GM21526 (cell line): ENCODE measurements around the gene ARRDC5.
"Not testable (repeated sequence)": the region's sequence is repeated elsewhere in the genome, so short reads cannot be mapped to it uniquely, and the experiment has no call there.

ENCODE experiments used
- ATAC-seq: cut with Tn5 transposase; IDR thresholded peaks from one replicate; pipeline ENCODE4 v1.9.1; 2021; ENCODE audit warnings: moderate library complexity; ENCODE audit not compliant: unreplicated experiment, low FRiP score

The ARRDC5 gene

GRCh38 chr19:4871711-4872110 lies 31.0 kb downstream of the ARRDC5 start:
- ATAC-seq, result no peak

- ATAC-seq, result no peak
Observed at GRCh38 chr19:4870025-4870700, 32.5 kb downstream of the ARRDC5 start.

- ATAC-seq, result no peak
Observed at GRCh38 chr19:4868286-4868834, 34.3 kb downstream of the ARRDC5 start.

GRCh38 chr19:4867534-4868285 lies 35.0 kb downstream of the ARRDC5 start, which contains the start of gene PLIN3:
PLIN3 (minus strand) TSS chr19:4867667; CDS start chr19:4861394, 6,273 bp downstream.
- ATAC-seq, result peak; percentile 60

- ATAC-seq, result no peak
Observed at GRCh38 chr19:4866595-4867424, 35.9 kb downstream of the ARRDC5 start.

- ATAC-seq, result no peak
Observed at GRCh38 chr19:4861147-4861546, 41.5 kb downstream of the ARRDC5 start.

GRCh38 chr19:4859697-4860096 lies 43.0 kb downstream of the ARRDC5 start:
- no peak for ATAC-seq

- not testable (repeated sequence) for ATAC-seq
Observed at GRCh38 chr19:4856468-4856867, 46.2 kb downstream of the ARRDC5 start.

GRCh38 chr19:4853506-4853905 lies 49.2 kb downstream of the ARRDC5 start:
- not testable (repeated sequence) for ATAC-seq

GRCh38 chr19:4852484-4852883 lies 50.2 kb downstream of the ARRDC5 start:
- ATAC-seq, result no peak

GRCh38 chr19:4851551-4852290 lies 51.0 kb downstream of the ARRDC5 start:
- ATAC-seq, result no peak

- no peak for ATAC-seq
Observed at GRCh38 chr19:4849019-4849418, 53.7 kb downstream of the ARRDC5 start.

- no peak for ATAC-seq
Observed at GRCh38 chr19:4847190-4847973, 55.3 kb downstream of the ARRDC5 start.

- not testable (repeated sequence) for ATAC-seq
Observed at GRCh38 chr19:4845975-4846374, 56.7 kb downstream of the ARRDC5 start.

GRCh38 chr19:4844348-4845179 lies 58.1 kb downstream of the ARRDC5 start:
- ATAC-seq, result no peak

GRCh38 chr19:4843647-4843965 lies 59.1 kb downstream of the ARRDC5 start:
- ATAC-seq, result no peak
